ENCODE measurements around the gene EHBP1L1. TPM values are rescaled to one million over a fixed set of nuclear protein-coding genes. Genes with fewer than 3 reads are reported as not detected.

EHBP1L1 gene
- total RNA-seq, 1 donor from 2014 or later: 10.1 TPM

- H2AFZ ChIP-seq (ENCODE audit: low read depth, low read length): no peak overlapping the region
- TF ChIP-seq EZH2 (IDR thresholded peaks at IDR 0.05; ENCODE audit: insufficient read depth, low read length): no peak
- TF ChIP-seq CTCF (IDR thresholded peaks at IDR 0.05; ENCODE audit: insufficient read depth, low read depth, low read length): no peak
- H3K36me3 ChIP-seq (ENCODE audit: insufficient read depth, low read length): peaks cover 24% of the 10 kb centered on the region
- no peak overlapping the region for H3K4me2 ChIP-seq (ENCODE audit: low read length)
- peaks cover 47% of the 10 kb centered on the region for H4K20me1 ChIP-seq (ENCODE audit: insufficient read depth, low read length)
- no peak overlapping the region for H3K27ac Mint-ChIP-seq (ENCODE audit: unreplicated experiment)
- DNase-seq (ENCODE audit: low read depth): no peak
- no peak overlapping the region for H3K27ac ChIP-seq (ENCODE audit: low read depth, low read length)
- no peak for FAIRE-seq
- no peaks in the 10 kb centered on the region for H3K27me3 Mint-ChIP-seq (ENCODE audit: low read depth, unreplicated experiment)
- no peak overlapping the region for H3K4me3 Mint-ChIP-seq (ENCODE audit: unreplicated experiment)
- H3K36me3 Mint-ChIP-seq (ENCODE audit: low read depth, unreplicated experiment): peaks cover 11% of the 10 kb centered on the region
- H3K9me3 Mint-ChIP-seq (ENCODE audit: unreplicated experiment): no peaks in the 10 kb centered on the region
- no peak overlapping the region for H3K9ac ChIP-seq (ENCODE audit: low read length)
- H3K4me3 ChIP-seq (ENCODE audit: insufficient read depth, low read depth, low read length): no peak overlapping the region
- peaks cover 8% of the 10 kb centered on the region for H3K4me1 ChIP-seq (ENCODE audit: insufficient read depth, low read length)
- peaks cover 8% of the 10 kb centered on the region for H3K4me1 Mint-ChIP-seq (ENCODE audit: low read depth, unreplicated experiment)
- peaks cover 56% of the 10 kb centered on the region for H3K79me2 ChIP-seq (ENCODE audit: insufficient read depth, low read length)
- H3K9me3 ChIP-seq (ENCODE audit: insufficient read depth, low read depth, low read length): no peaks in the 10 kb centered on the region
- no peaks in the 10 kb centered on the region for H3K27me3 ChIP-seq (ENCODE audit: insufficient read depth, low read length)
Observed at GRCh38 chr11:65620666-65621065, 44.8 kb downstream of the EHBP1L1 start.

- Histone ChIP-seq H3K27ac (ENCODE audit: low read depth, low read length) (no peak overlapping the region), H3K4me2 (ENCODE audit: low read length) (no peak overlapping the region), H3K9me3 (ENCODE audit: insufficient read depth, low read depth, low read length) (no peaks in the 10 kb centered on the region), H2AFZ (ENCODE audit: low read depth, low read length) (no peak overlapping the region), H3K9ac (ENCODE audit: low read length) (no peak overlapping the region), H3K79me2 (ENCODE audit: insufficient read depth, low read length) (peaks cover 51% of the 10 kb centered on the region), H3K36me3 (ENCODE audit: insufficient read depth, low read length) (peaks cover 28% of the 10 kb centered on the region), H3K27me3 (ENCODE audit: insufficient read depth, low read length) (no peaks in the 10 kb centered on the region), H4K20me1 (ENCODE audit: insufficient read depth, low read length) (peaks cover 51% of the 10 kb centered on the region), H3K4me3 (ENCODE audit: insufficient read depth, low read depth, low read length) (no peak overlapping the region), H3K4me1 (ENCODE audit: insufficient read depth, low read length) (peaks cover 7% of the 10 kb centered on the region)
- peak overlapping the region; percentile 18 for H3K27ac Mint-ChIP-seq (ENCODE audit: unreplicated experiment)
- peaks cover 6% of the 10 kb centered on the region for H3K4me1 Mint-ChIP-seq (ENCODE audit: low read depth, unreplicated experiment)
- FAIRE-seq (no peak), DNase-seq (ENCODE audit: low read depth) (no peak)
- H3K27me3 Mint-ChIP-seq (ENCODE audit: low read depth, unreplicated experiment): no peaks in the 10 kb centered on the region
- TF ChIP-seq CTCF (IDR thresholded peaks at IDR 0.05; ENCODE audit: insufficient read depth, low read depth, low read length) (no peak), EZH2 (IDR thresholded peaks at IDR 0.05; ENCODE audit: insufficient read depth, low read length) (no peak)
- H3K36me3 Mint-ChIP-seq (ENCODE audit: low read depth, unreplicated experiment): peaks cover 11% of the 10 kb centered on the region
- H3K9me3 Mint-ChIP-seq (ENCODE audit: unreplicated experiment): no peaks in the 10 kb centered on the region
- no peak overlapping the region for H3K4me3 Mint-ChIP-seq (ENCODE audit: unreplicated experiment)
Observed at GRCh38 chr11:65621460-65621859, 45.6 kb downstream of the EHBP1L1 start.

GRCh38 chr11:65622011-65622410, 46.2 kb downstream of the EHBP1L1 start:
- H2AFZ ChIP-seq (ENCODE audit: low read depth, low read length): no peak overlapping the region
- peaks cover 26% of the 10 kb centered on the region for H3K36me3 ChIP-seq (ENCODE audit: insufficient read depth, low read length)
- Mint-ChIP-seq H3K36me3 (ENCODE audit: low read depth, unreplicated experiment) (peaks cover 11% of the 10 kb centered on the region), H3K4me3 (ENCODE audit: unreplicated experiment) (no peak overlapping the region), H3K9me3 (ENCODE audit: unreplicated experiment) (no peaks in the 10 kb centered on the region), H3K27me3 (ENCODE audit: low read depth, unreplicated experiment) (no peaks in the 10 kb centered on the region), H3K27ac (ENCODE audit: unreplicated experiment) (no peak overlapping the region), H3K4me1 (ENCODE audit: low read depth, unreplicated experiment) (no peaks in the 10 kb centered on the region)
- H3K27ac ChIP-seq (ENCODE audit: low read depth, low read length): no peak overlapping the region
- H3K4me1 ChIP-seq (ENCODE audit: insufficient read depth, low read length): peaks cover 1% of the 10 kb centered on the region
- H3K4me2 ChIP-seq (ENCODE audit: low read length): no peak overlapping the region
- no peaks in the 10 kb centered on the region for H3K27me3 ChIP-seq (ENCODE audit: insufficient read depth, low read length)
- no peak overlapping the region for H3K4me3 ChIP-seq (ENCODE audit: insufficient read depth, low read depth, low read length)
- DNase-seq (ENCODE audit: low read depth) (no peak), FAIRE-seq (no peak)
- peaks cover 46% of the 10 kb centered on the region for H3K79me2 ChIP-seq (ENCODE audit: insufficient read depth, low read length)
- TF ChIP-seq EZH2 (IDR thresholded peaks at IDR 0.05; ENCODE audit: insufficient read depth, low read length) (no peak), CTCF (IDR thresholded peaks at IDR 0.05; ENCODE audit: insufficient read depth, low read depth, low read length) (no peak)
- H3K9me3 ChIP-seq (ENCODE audit: insufficient read depth, low read depth, low read length): no peaks in the 10 kb centered on the region
- no peak overlapping the region for H3K9ac ChIP-seq (ENCODE audit: low read length)
- peaks cover 48% of the 10 kb centered on the region for H4K20me1 ChIP-seq (ENCODE audit: insufficient read depth, low read length)
